ENCODE data around the gene CYP4F12. TPM values are rescaled to one million over a fixed set of nuclear protein-coding genes. Genes with fewer than 3 reads are reported as not detected.

CYP4F12 gene
- total and polyA plus RNA-seq, 2 experiments from 2014 or later = not detected

GRCh38 chr19:15644066-15644741 lies 28.7 kb upstream of the CYP4F12 start:
- Histone ChIP-seq H4K20me1 (replicated peaks; ENCODE audit: insufficient read depth) (no peaks in the 10 kb centered on the region), H3K4me3 (no peak overlapping the region), H3K4me1 (ENCODE audit: insufficient read depth) (no peaks in the 10 kb centered on the region), H3K9me2 (ENCODE audit: insufficient read depth) (no peaks in the 10 kb centered on the region), H3K79me2 (replicated peaks; ENCODE audit: insufficient read depth) (no peaks in the 10 kb centered on the region), H3F3A (replicated peaks; ENCODE audit: low read depth) (no peaks in the 10 kb centered on the region), H3K27ac (ENCODE audit: low read depth) (no peak overlapping the region), H2AFZ (no peak overlapping the region), H3K27me3 (ENCODE audit: insufficient read depth) (no peaks in the 10 kb centered on the region), H3K4me2 (no peak overlapping the region), H3K36me3 (ENCODE audit: insufficient read depth) (no peaks in the 10 kb centered on the region)
- ATAC-seq (no peak), DNase-seq (ENCODE audit: low spot score) (no peak)
- no peak for TF ChIP-seq STAT1 (IDR thresholded peaks at IDR 0.05; ENCODE audit: unreplicated experiment)
- no peak for TF ChIP-seq ZNF331 (CRISPR knock-in tag; IDR thresholded peaks at IDR 0.05; ENCODE audit: low read depth)
- TF ChIP-seq NANOG (IDR thresholded peaks at IDR 0.05; ENCODE audit: borderline replicate concordance) = no peak
- no peak for TF ChIP-seq EZH2phosphoT487 (IDR thresholded peaks at IDR 0.05; ENCODE audit: unreplicated experiment)
- TF ChIP-seq CREB1 (CRISPR knock-in tag; IDR thresholded peaks at IDR 0.05; ENCODE audit: low read depth) = no peak
- no peak for TF ChIP-seq ZNF462 (CRISPR knock-in tag; IDR thresholded peaks at IDR 0.05)
- TF ChIP-seq JUNB (IDR thresholded peaks at IDR 0.05; ENCODE audit: unreplicated experiment) = no peak
- TF ChIP-seq REST (IDR thresholded peaks at IDR 0.05; ENCODE audit: unreplicated experiment) = no peak
- TF ChIP-seq CTCF (conservative IDR thresholded peaks at IDR 0.05; ENCODE audit: low read depth in 2 of 2) = no peak
- TF ChIP-seq ETS1 (IDR thresholded peaks at IDR 0.05) = no peak
- TF ChIP-seq POLR2AphosphoS5 (IDR thresholded peaks at IDR 0.05; ENCODE audit: low read depth) = no peak
- TF ChIP-seq ZNF114 (CRISPR knock-in tag; IDR thresholded peaks at IDR 0.05) = no peak
- TF ChIP-seq EZH2 (IDR thresholded peaks at IDR 0.05; ENCODE audit: low read depth, unreplicated experiment) = no peak
- H3K9me3 Mint-ChIP-seq = peaks cover 97% of the 10 kb centered on the region
- H3K27ac Mint-ChIP-seq = no peak overlapping the region
- H3K36me3 Mint-ChIP-seq (ENCODE audit: low read depth) = peaks cover 46% of the 10 kb centered on the region
- H3K4me3 Mint-ChIP-seq = no peak overlapping the region
- peaks cover 5% of the 10 kb centered on the region for H3K27me3 Mint-ChIP-seq (ENCODE audit: insufficient read depth, low read depth, poor library complexity)
- no peaks in the 10 kb centered on the region for H3K4me1 Mint-ChIP-seq
